Measurements from ENCODE around the gene MYMK. TPM values are rescaled to one million over a fixed set of nuclear protein-coding genes. Genes with fewer than 3 reads are reported as not detected.

The MYMK gene
- total RNA-seq, 1 experiment from 2014 or later: not detected

DNA sequence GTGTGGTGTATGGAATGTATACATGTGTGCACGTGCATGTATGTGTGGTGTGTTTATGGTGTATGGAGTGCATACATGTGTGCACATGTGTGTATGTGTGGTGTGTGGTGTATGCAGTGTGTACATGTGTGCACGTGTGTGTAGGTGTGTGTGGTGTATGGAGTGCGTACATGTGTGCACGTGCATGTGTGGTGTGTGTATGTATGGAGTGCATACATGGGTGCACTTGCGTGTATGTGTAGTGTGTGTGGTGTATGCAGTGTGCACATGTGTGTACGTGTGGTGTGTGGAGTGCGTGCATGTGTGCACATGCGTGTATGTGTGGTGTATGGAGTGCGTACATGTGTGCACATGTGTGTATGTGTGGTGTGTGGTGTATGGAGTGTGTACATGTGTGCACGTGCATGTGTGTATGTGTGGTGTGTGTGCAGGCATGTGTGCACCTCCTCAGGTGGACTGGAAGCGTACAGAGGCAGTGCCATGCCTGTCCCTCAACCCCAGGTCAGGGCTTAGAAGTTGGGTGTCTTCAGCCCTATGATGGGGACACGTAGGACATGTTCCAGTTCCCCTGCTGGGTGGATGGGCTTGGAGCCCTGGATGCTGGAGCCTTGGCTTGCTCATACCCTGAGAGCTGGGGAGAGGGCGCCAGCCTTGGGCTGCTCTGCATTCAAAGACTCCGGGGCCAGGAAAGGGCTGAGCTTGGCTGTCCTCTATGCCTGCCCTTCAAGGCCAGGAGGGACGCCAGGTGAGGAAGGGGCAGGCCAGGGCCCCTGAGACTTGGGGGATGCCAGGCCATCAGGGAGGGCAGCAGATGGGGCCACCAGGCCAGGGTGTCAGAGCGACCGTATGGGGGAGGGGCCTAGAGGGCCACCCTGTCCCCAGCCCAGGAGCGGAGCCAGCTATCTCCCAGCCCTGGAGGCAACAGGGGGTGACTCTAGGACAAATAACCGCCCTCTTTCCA, 12.2 kb downstream of the MYMK start (continued):
- TF ChIP-seq POLR2A (IDR thresholded peaks at IDR 0.05; ENCODE audit: borderline replicate concordance, extremely low read depth, insufficient read depth, insufficient read length) (no peak), EGR1 (IDR thresholded peaks at IDR 0.05; ENCODE audit: low read depth) (no peak), ELF1 (IDR thresholded peaks at IDR 0.05; ENCODE audit: borderline replicate concordance, low read depth) (no peak)

DNA sequence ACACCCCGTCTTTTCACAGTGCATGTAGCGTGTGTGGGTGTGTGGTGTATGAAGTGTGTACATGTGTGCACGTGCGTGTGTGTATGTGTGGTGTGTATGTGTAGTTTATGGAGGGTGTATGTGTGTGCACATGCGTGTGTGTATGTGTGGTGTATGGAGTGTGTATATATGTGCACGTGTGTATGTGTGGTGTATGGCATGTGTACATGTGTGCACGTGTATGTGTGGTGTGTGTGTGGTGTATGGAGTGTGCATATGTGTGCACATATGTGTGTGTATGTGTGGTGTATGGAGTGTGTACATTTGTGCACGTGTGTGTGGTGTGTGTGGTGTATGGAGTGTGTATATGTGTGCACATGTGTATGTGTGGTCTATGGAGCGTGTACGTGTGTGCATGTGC, 13.2 kb downstream of the MYMK start:
- BruUV-seq (replicated peaks): no TSS peak
- Histone ChIP-seq H3K4me2 (ENCODE audit: low read length) (no peak overlapping the region), H3K27ac (ENCODE audit: low read depth, low read length) (no peak overlapping the region), H3K9me2 (ENCODE audit: insufficient read depth) (no peaks in the 10 kb centered on the region), H2AFZ (ENCODE audit: low read depth, low read length, poor library complexity, severe bottlenecking) (no peak overlapping the region), H3K9ac (ENCODE audit: low read length) (no peak overlapping the region), H3K27me3 (ENCODE audit: insufficient read depth, low read length) (no peaks in the 10 kb centered on the region), H3K9me3 (ENCODE audit: control insufficient read depth in 1 of 2, insufficient read depth in 1 of 2, low read depth in 1 of 2, low read length in 2 of 2) (no peaks in the 10 kb centered on the region), H3K36me3 (ENCODE audit: control insufficient read depth in 1 of 2, insufficient read depth in 2 of 2, low read length in 2 of 2) (no peaks in the 10 kb centered on the region), H3K4me3 (replicated peaks in 1 of 2; ENCODE audit: low read depth in 1 of 2, low read length in 2 of 2) (no peak overlapping the region), H3K79me2 (ENCODE audit: insufficient read depth, low read length) (no peaks in the 10 kb centered on the region), H4K20me1 (ENCODE audit: insufficient read depth) (no peaks in the 10 kb centered on the region), H3K4me1 (ENCODE audit: control insufficient read depth in 1 of 2, insufficient read depth in 2 of 2, low read length in 2 of 2) (peaks cover 6 to 10% of the 10 kb centered on the region in 2 experiments; a peak in 3 of 4 replicates)
- RAD21 ChIA-PET (ENCODE audit: low non-redundant PET in 1 of 2, low total read pairs in 2 of 2, uncharacterized antibody in 2 of 2, unreplicated experiment in 2 of 2): no interaction called here
- ATAC-seq: no peak
- intact Hi-C loops (cut with micrococcal nuclease): no loop called here
- DNase-seq (ENCODE audit: low read depth, low spot score): no peak
- TF ChIP-seq FOSL1 (IDR thresholded peaks at IDR 0.05; ENCODE audit: low read depth): no peak
- no peak for TF ChIP-seq POLR2AphosphoS5 (IDR thresholded peaks at IDR 0.05; ENCODE audit: low read depth, low read length)
- TF ChIP-seq ZNF274 (IDR thresholded peaks at IDR 0.05; ENCODE audit: low read depth, low read length): no peak
- TF ChIP-seq, protein P1, sequence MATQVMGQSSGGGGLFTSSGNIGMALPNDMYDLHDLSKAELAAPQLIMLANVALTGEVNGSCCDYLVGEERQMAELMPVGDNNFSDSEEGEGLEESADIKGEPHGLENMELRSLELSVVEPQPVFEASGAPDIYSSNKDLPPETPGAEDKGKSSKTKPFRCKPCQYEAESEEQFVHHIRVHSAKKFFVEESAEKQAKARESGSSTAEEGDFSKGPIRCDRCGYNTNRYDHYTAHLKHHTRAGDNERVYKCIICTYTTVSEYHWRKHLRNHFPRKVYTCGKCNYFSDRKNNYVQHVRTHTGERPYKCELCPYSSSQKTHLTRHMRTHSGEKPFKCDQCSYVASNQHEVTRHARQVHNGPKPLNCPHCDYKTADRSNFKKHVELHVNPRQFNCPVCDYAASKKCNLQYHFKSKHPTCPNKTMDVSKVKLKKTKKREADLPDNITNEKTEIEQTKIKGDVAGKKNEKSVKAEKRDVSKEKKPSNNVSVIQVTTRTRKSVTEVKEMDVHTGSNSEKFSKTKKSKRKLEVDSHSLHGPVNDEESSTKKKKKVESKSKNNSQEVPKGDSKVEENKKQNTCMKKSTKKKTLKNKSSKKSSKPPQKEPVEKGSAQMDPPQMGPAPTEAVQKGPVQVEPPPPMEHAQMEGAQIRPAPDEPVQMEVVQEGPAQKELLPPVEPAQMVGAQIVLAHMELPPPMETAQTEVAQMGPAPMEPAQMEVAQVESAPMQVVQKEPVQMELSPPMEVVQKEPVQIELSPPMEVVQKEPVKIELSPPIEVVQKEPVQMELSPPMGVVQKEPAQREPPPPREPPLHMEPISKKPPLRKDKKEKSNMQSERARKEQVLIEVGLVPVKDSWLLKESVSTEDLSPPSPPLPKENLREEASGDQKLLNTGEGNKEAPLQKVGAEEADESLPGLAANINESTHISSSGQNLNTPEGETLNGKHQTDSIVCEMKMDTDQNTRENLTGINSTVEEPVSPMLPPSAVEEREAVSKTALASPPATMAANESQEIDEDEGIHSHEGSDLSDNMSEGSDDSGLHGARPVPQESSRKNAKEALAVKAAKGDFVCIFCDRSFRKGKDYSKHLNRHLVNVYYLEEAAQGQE (IDR thresholded peaks at IDR 0.05; ENCODE audit: low read depth): no peak
- TF ChIP-seq ELF1 (IDR thresholded peaks at IDR 0.05; ENCODE audit: borderline replicate concordance, low read depth): no peak
- TF ChIP-seq, protein P2, sequence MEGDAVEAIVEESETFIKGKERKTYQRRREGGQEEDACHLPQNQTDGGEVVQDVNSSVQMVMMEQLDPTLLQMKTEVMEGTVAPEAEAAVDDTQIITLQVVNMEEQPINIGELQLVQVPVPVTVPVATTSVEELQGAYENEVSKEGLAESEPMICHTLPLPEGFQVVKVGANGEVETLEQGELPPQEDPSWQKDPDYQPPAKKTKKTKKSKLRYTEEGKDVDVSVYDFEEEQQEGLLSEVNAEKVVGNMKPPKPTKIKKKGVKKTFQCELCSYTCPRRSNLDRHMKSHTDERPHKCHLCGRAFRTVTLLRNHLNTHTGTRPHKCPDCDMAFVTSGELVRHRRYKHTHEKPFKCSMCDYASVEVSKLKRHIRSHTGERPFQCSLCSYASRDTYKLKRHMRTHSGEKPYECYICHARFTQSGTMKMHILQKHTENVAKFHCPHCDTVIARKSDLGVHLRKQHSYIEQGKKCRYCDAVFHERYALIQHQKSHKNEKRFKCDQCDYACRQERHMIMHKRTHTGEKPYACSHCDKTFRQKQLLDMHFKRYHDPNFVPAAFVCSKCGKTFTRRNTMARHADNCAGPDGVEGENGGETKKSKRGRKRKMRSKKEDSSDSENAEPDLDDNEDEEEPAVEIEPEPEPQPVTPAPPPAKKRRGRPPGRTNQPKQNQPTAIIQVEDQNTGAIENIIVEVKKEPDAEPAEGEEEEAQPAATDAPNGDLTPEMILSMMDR (IDR thresholded peaks at IDR 0.05 in 2 of 3, conservative IDR thresholded peaks at IDR 0.05 in 1 of 3; ENCODE audit: borderline replicate concordance in 1 of 3, insufficient read depth in 1 of 3, low read depth in 2 of 3, low read length in 2 of 3): no peak
- TF ChIP-seq EZH2 (IDR thresholded peaks at IDR 0.05): no peak
- no peak for TF ChIP-seq CEBPB (IDR thresholded peaks at IDR 0.05; ENCODE audit: low read depth)
- TF ChIP-seq MAX (IDR thresholded peaks at IDR 0.05): no peak
- TF ChIP-seq ZFX (IDR thresholded peaks at IDR 0.05): no peak
- CTCF ChIA-PET: no interaction called here
- POLR2A ChIA-PET: no interaction called here

All from HCT116 (cell line).